Measurements from ENCODE around the gene ARHGDIB.

ARHGDIB gene

GRCh38 chr12:14896521-14897169 lies 64.8 kb downstream of the ARHGDIB start:
- no peak for DNase-seq

GRCh38 chr12:14893506-14894250 lies 67.7 kb downstream of the ARHGDIB start:
- no peak for DNase-seq

GRCh38 chr12:14892726-14893505 lies 68.5 kb downstream of the ARHGDIB start:
- no peak for DNase-seq
